MCF 10A (cell line): ENCODE data around the gene PAPLN. TPM values are rescaled to one million over a fixed set of nuclear protein-coding genes. Genes with fewer than 3 reads are reported as not detected.

Experiments used
- BruUV-seq: library from RNA; stranded (reverse); fragments of 400-500 nt; replicated peaks from 2 replicates; lab custom pipeline; 2021; lab: Mats Ljungman, UMichigan
- CTCF ChIA-PET: fragments of 300-600 bp; sonication (Branson Sonifier 250); formaldehyde crosslinking; extraction: SDS; loops from one replicate; lab custom pipeline; 2021; ENCODE audit warnings: antibody characterized with exemption, inconsistent platforms; lab: Yijun Ruan, JAX
- POLR2A ChIA-PET: fragments of 300-600, 350-650 bp; sonication (Branson Sonifier 250); formaldehyde crosslinking; extraction: SDS; loops from one replicate; lab custom pipeline; 2020; ENCODE audit warnings: antibody characterized with exemption, inconsistent platforms; lab: Yijun Ruan, JAX
- DNase-seq: peaks from one replicate; pipeline ENCODE4 v3.0.0-alpha.2; 2018; ENCODE audit not compliant: unreplicated experiment
- H3K27ac Mint-ChIP-seq: one replicate; pipeline ENCODE4 v1.8.0; 2022; ENCODE audit warnings: mild to moderate bottlenecking, low read depth, mixed read lengths; ENCODE audit not compliant: unreplicated experiment
- H3K27me3 Mint-ChIP-seq: one replicate; pipeline ENCODE4 v1.8.0; 2022; ENCODE audit warnings: mixed read lengths; ENCODE audit not compliant: insufficient read depth, unreplicated experiment
- H3K36me3 Mint-ChIP-seq: one replicate; pipeline ENCODE4 v1.8.0; 2022; ENCODE audit warnings: mild to moderate bottlenecking, moderate library complexity, mixed read lengths; ENCODE audit not compliant: insufficient read depth, unreplicated experiment
- H3K4me1 Mint-ChIP-seq: one replicate; pipeline ENCODE4 v1.8.0; 2022; ENCODE audit warnings: mixed read lengths; ENCODE audit not compliant: insufficient read depth, unreplicated experiment
- H3K4me3 Mint-ChIP-seq: one replicate; pipeline ENCODE4 v1.8.0; 2022; ENCODE audit warnings: mild to moderate bottlenecking, moderate library complexity, mixed read lengths; ENCODE audit not compliant: unreplicated experiment
- H3K9me3 Mint-ChIP-seq: one replicate; pipeline ENCODE4 v1.8.0; 2022; ENCODE audit warnings: mixed read lengths; ENCODE audit not compliant: unreplicated experiment
- CTCF ChIP-seq: fragments of 200-600 bp; IDR thresholded peaks from one replicate; pipeline ENCODE4 v1.8.0; 2022; ENCODE audit warnings: antibody characterized with exemption, mild to moderate bottlenecking; ENCODE audit not compliant: unreplicated experiment
- intact Hi-C: fragments of 100-400 bp; cut with micrococcal nuclease; formaldehyde crosslinking; loops from 2 replicates; pipeline ENCODE4 v1.14.1; 2022
- total RNA-seq: library from RNA; stranded (reverse); gene quantifications from 2 replicates; pipeline ENCODE4 v1.2.3, GENCODE V29; 2022

PAPLN gene
- total RNA-seq, 1 experiment from 2014 or later, result 2.8 TPM

DNA sequence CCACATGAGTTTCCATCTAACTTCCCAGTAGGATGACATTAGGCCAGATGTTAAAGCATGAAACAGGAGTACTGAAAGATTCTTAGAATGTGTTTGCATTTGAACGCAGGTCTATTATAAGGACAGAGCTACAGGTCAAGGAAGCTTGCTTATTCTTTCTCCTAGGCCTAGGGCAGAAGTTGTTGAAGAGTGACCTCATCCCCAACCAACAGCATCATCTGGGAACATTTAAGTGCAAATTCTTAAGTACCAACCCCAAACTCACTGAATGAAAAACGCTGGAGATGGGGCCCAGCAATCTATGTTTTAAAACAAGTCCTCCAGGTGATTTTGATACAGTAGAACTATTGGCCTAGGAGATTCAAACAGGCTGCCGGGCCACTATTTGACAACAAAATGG, 52.4 kb downstream of the PAPLN start:
- no TSS peak for BruUV-seq
- H3K4me3 Mint-ChIP-seq, result no peak overlapping the region
- no peak overlapping the region for H3K27ac Mint-ChIP-seq
- intact Hi-C loops, result no loop called here
- ChIA-PET CTCF (interaction anchor here (0.6 to 1.5 kb wide), 4 partner anchors 10 to 182 kb away, joined by 3 to 4 read pairs (median 3); no protein-coding TSS in a partner anchor), POLR2A (interaction anchor here (0.8 to 1.0 kb wide), 2 partner anchors 9 to 454 kb away, joined by 3 read pairs; no protein-coding TSS in a partner anchor)
- H3K9me3 Mint-ChIP-seq, result no peaks in the 10 kb centered on the region
- peaks cover 75% of the 10 kb centered on the region for H3K36me3 Mint-ChIP-seq
- TF ChIP-seq CTCF, result no peak
- no peaks in the 10 kb centered on the region for H3K4me1 Mint-ChIP-seq
- H3K27me3 Mint-ChIP-seq, result no peaks in the 10 kb centered on the region
- DNase-seq, result no peak

GRCh38 chr14:73290279-73290678, 53.0 kb downstream of the PAPLN start:
- H3K4me3 Mint-ChIP-seq, result no peak overlapping the region
- TF ChIP-seq CTCF, result no peak
- H3K9me3 Mint-ChIP-seq, result no peaks in the 10 kb centered on the region
- no peaks in the 10 kb centered on the region for H3K4me1 Mint-ChIP-seq
- H3K27me3 Mint-ChIP-seq, result no peaks in the 10 kb centered on the region
- intact Hi-C loops, result no loop called here
- H3K27ac Mint-ChIP-seq, result no peak overlapping the region
- DNase-seq, result no peak
- CTCF ChIA-PET, result interaction anchor here (0.6 to 1.5 kb wide), 4 partner anchors 10 to 182 kb away, joined by 3 to 4 read pairs (median 3); no protein-coding TSS in a partner anchor
- H3K36me3 Mint-ChIP-seq, result peaks cover 69% of the 10 kb centered on the region
- no TSS peak for BruUV-seq
- POLR2A ChIA-PET, result interaction anchor here (0.8 kb wide), 1 partner anchor 454 kb away, joined by 3 read pairs; no protein-coding TSS in a partner anchor

DNA sequence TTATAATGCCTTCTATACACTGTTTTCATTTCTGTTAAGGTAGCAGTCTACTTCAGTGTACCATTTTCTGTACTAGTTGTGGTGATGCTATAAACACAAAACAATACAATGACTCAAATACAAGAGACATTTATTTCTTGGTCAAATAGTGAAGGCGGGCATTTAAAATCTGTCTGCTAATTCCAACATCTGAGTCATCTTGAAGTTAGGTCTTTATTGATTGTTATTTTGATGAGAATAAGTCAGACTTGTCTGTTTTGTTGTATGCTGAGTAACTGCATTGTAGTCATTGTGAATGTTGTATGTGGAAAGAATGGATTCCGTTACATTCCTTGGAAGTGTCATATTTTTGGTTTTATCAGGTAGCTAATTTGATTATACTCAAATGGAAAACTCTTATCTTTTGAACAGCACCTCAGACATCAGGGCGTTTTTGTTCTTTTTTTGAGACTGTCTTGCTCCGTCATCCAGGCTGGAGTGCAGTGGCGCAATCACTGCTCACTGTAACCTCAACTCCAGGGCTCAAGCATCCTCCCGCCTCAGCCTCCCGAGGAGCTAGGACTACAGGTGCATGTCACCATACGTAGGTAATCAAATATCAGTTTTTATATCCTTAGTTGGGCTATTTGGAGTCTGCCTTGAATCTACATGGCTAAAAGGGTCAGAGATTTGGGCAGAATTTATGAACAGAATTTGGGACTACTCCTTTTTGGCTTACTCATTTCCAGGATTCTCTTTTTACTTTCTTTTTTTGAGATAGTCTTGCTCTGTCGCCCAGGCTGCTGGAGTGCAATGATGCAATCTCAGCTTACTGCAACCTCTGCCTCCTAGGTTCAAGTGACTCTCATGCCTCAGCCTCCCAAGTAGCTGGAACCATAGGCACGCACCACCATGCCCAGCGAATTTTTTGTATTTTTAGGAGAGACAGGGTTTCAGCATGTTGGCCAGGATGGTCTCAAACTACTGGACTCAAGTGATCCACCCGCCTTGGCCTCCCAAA, 56.8 kb downstream of the PAPLN start:
- Mint-ChIP-seq H3K27ac (no peak overlapping the region), H3K9me3 (no peaks in the 10 kb centered on the region), H3K36me3 (peaks cover 51% of the 10 kb centered on the region), H3K4me1 (no peaks in the 10 kb centered on the region), H3K4me3 (no peak overlapping the region), H3K27me3 (no peaks in the 10 kb centered on the region)
- POLR2A ChIA-PET, result interaction anchor here (0.6 to 1.4 kb wide), 4 partner anchors 17 to 178 kb away, joined by 3 to 13 read pairs (median 4); no protein-coding TSS in a partner anchor
- TF ChIP-seq CTCF, result no peak
- CTCF ChIA-PET, result interaction anchor here (0.6 to 3.4 kb wide), 35 partner anchors 8 to 306 kb away, joined by 3 to 79 read pairs (median 5); partner anchors contain the start of gene NUMB
- intact Hi-C loops, result no loop called here
- BruUV-seq, result no TSS peak
- DNase-seq, result no peak
